Aorta (tissue), 5 donors: ENCODE measurements around the gene SYTL3. TPM values are rescaled to one million over a fixed set of nuclear protein-coding genes. Genes with fewer than 3 reads are reported as not detected.

Experiments
- ATAC-seq: fragments of 200-7000 bp; cut with Tn5 transposase; one replicate; pipeline ENCODE4 v1.9.1; 2022; ENCODE audit warnings: moderate library complexity; ENCODE audit not compliant: low FRiP score
- DNase-seq, 2 donors: peaks; one replicate each; pipeline ENCODE4 v3.0.0-alpha.2; 2020
- H3K27ac ChIP-seq, 2 donors: one replicate each; pipeline ENCODE4 v1.5.1; 2013; ENCODE audit warnings: low read length in 2 of 2, mild to moderate bottlenecking in 2 of 2, moderate library complexity in 2 of 2, control low read depth in 1 of 2, inconsistent platforms in 1 of 2, low read depth in 1 of 2
- H3K27me3 ChIP-seq, 2 donors: one replicate each; pipeline ENCODE4 v1.6.1; 2013; ENCODE audit warnings: control low read depth in 1 of 2, low read length in 1 of 2, mild to moderate bottlenecking in 1 of 2, moderate library complexity in 1 of 2; ENCODE audit not compliant: insufficient read depth in 2 of 2, control insufficient read depth in 1 of 2
- H3K36me3 ChIP-seq, 2 donors: one replicate each; pipeline ENCODE4 v1.6.1; 2013; ENCODE audit warnings: control low read depth in 1 of 2, low read length in 1 of 2, mild to moderate bottlenecking in 1 of 2; ENCODE audit not compliant: insufficient read depth in 2 of 2, control insufficient read depth in 1 of 2
- H3K4me1 ChIP-seq, 2 donors: one replicate each; pipeline ENCODE4 v1.6.1; 2013; ENCODE audit warnings: low read length in 2 of 2, control low read depth in 1 of 2, mild to moderate bottlenecking in 1 of 2, moderate library complexity in 1 of 2; ENCODE audit not compliant: insufficient read depth in 2 of 2, control insufficient read depth in 1 of 2
- H3K4me3 ChIP-seq, 2 donors: one replicate each; pipeline ENCODE4 v1.5.1; 2013; ENCODE audit warnings: low read length in 2 of 2, control low read depth in 1 of 2, mild to moderate bottlenecking in 1 of 2
- H3K9me3 ChIP-seq: one replicate; pipeline ENCODE4 v1.6.1; 2013; ENCODE audit warnings: mild to moderate bottlenecking, low read length; ENCODE audit not compliant: control insufficient read depth
- WGBS, 2 donors: extraction: QIAGEN DNeasy Blood & Tissue Kit; methylation state at CpG; one replicate each; pipeline ENCODE4 v1.1.7; 2013; 5-methylcytosine and 5-hydroxymethylcytosine counted together
- intact Hi-C, 2 donors: fragments of 100-400 bp; cut with DNase I; formaldehyde crosslinking; loops; one replicate each; pipeline versions ENCODE4 v1.14.2 to v1.15.0; 2022
- polyA plus RNA-seq, 2 donors: library from polyadenylated mRNA; stranded (reverse); fragments of 200-250 nt; gene quantifications; one replicate each; pipeline ENCODE4 v1.2.3, GENCODE V29; 2013
- total RNA-seq, 2 donors: library from RNA; stranded (reverse); fragmentation: NEBNext Ultra II Directional; extraction: Animal tissue kit (Norgen Biotek cat#: 25700); gene quantifications; one replicate each; pipeline ENCODE4 v1.2.1, GENCODE V29; 2021
- donor health status: healthy with polysubstance abuse.
- donor health status: Bipolar disorder and iron deficiency.
- donor health status: DM: no; HTN: no; CAD: no.
- donor health status: DM: no; HTN: no; CAD: no.
- donor health status: DM: yes; HTN: yes; CAD: no.

SYTL3 gene
- total and polyA plus RNA-seq, 4 donors, result 0.64 to 4.7 (median 2.4) TPM

- ATAC-seq (no peak), DNase-seq (no peak)
- H3K4me3 ChIP-seq, result no peak overlapping the region
- H3K27me3 ChIP-seq, result no peaks in the 10 kb centered on the region
- intact Hi-C loops, result no loop called here
- no peaks in the 10 kb centered on the region for H3K4me1 ChIP-seq
- H3K27ac ChIP-seq, result no peak overlapping the region
- 76 to 80% methylated on average over 11 of the region's 11 CpGs for WGBS, 2 donors
- H3K9me3 ChIP-seq, result no peaks in the 10 kb centered on the region
- peaks cover 3 to 9% of the 10 kb centered on the region in 2 donors for H3K36me3 ChIP-seq
These were observed 131.3 kb downstream of the SYTL3 start for GRCh38 chr6:158780988-158781691.

DNA sequence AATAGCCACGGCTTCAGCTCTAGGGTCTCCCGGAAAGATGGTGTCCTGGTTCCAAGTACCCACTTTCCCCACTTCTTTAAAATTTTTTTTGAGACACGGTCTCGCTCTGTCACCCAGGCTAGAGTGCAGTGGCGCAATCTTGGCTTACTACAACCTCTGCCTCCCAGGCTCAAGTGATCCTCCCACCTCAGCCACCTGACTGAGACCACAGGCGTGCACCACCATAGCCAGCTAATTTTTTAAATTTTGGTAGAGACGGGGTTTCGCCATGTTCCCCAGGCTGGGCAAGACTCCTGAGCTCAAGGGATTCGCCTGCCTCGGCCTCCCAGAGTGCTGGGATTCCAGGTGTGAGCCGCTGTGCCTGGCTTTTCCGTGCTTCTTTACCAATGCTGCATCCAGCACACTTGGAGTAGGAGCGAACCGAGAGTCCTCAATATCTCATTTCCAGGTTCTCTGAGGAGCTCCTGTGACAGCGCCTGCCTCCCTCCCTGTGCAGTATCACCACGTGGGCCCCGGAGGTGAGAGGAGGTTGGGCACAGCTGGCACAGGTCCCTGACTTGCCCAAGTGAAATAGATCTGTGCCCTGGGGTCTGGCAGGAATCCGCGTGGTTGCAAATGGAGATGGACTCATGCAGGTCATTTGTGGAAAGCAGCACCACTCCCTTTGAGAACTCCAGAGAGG, 132.0 kb downstream of the SYTL3 start:
- intact Hi-C loops, result no loop called here
- DNase-seq, result no peak
- no peak for ATAC-seq
- no peak overlapping the region for H3K27ac ChIP-seq
- H3K9me3 ChIP-seq, result no peaks in the 10 kb centered on the region
- no peak overlapping the region for H3K4me3 ChIP-seq
- H3K4me1 ChIP-seq, result no peaks in the 10 kb centered on the region
- 86 to 91% methylated on average over 19 of the region's 19 CpGs for WGBS, 2 donors
- peaks cover 3 to 9% of the 10 kb centered on the region in 2 donors for H3K36me3 ChIP-seq
- H3K27me3 ChIP-seq, result no peaks in the 10 kb centered on the region

GRCh38 chr6:158782432-158783166, 132.7 kb downstream of the SYTL3 start:
- Histone ChIP-seq H3K9me3 (no peaks in the 10 kb centered on the region), H3K36me3 (peaks cover 6 to 9% of the 10 kb centered on the region in 2 donors), H3K4me3 (no peak overlapping the region), H3K27ac (no peak overlapping the region), H3K4me1 (no peaks in the 10 kb centered on the region), H3K27me3 (no peaks in the 10 kb centered on the region)
- WGBS, 2 donors, result 86 to 88% methylated on average over 11 of the region's 11 CpGs
- DNase-seq (no peak), ATAC-seq (no peak)
- intact Hi-C loops, result no loop called here

- Histone ChIP-seq H3K4me1 (no peaks in the 10 kb centered on the region), H3K27me3 (no peaks in the 10 kb centered on the region), H3K9me3 (no peaks in the 10 kb centered on the region), H3K27ac (no peak overlapping the region), H3K4me3 (no peak overlapping the region), H3K36me3 (peaks cover 6 to 9% of the 10 kb centered on the region in 2 donors)
- no peak for ATAC-seq
- DNase-seq, result no peak
- intact Hi-C loops, result no loop called here
- WGBS, 2 donors, result 73 to 96% methylated on average over 3 to 4 of the region's 4 CpGs
These were observed 133.3 kb downstream of the SYTL3 start for GRCh38 chr6:158783167-158783450.

GRCh38 chr6:158783851-158784250, 134.0 kb downstream of the SYTL3 start:
- H3K36me3 ChIP-seq, result peaks cover 7 to 9% of the 10 kb centered on the region in 2 donors
- no peak overlapping the region for H3K4me3 ChIP-seq
- intact Hi-C loops, result no loop called here
- H3K27me3 ChIP-seq, result no peaks in the 10 kb centered on the region
- ATAC-seq, result no peak
- no peak overlapping the region for H3K27ac ChIP-seq
- no peaks in the 10 kb centered on the region for H3K9me3 ChIP-seq
- DNase-seq, result no peak
- H3K4me1 ChIP-seq, result no peaks in the 10 kb centered on the region
- 94 to 95% methylated on average over 5 of the region's 5 CpGs for WGBS, 2 donors

DNA sequence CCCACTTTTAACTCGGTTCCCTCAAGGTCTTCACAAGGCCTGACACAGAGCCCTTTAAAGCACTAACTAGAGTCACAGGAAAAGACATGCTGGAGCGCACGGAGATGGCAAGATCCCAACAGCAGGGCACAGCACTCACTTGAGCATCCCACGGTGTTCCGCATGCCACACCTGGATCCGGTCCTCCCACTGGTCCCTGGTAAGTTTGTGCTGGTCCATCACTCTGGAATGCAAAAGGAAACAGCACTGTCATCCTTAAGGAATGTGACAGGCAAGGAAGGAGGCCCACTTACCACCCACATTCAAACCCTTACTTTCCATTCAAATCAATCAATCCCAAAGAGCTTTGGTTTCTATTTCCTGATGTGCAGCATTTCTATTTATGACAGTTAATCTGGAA, 134.7 kb downstream of the SYTL3 start:
- no peaks in the 10 kb centered on the region for H3K9me3 ChIP-seq
- ATAC-seq, result no peak
- 67 to 82% methylated on average over 6 of the region's 6 CpGs for WGBS, 2 donors
- no peaks in the 10 kb centered on the region for H3K4me1 ChIP-seq
- peaks cover 7 to 9% of the 10 kb centered on the region in 2 donors for H3K36me3 ChIP-seq
- H3K27me3 ChIP-seq, result no peaks in the 10 kb centered on the region
- H3K27ac ChIP-seq, result no peak overlapping the region
- H3K4me3 ChIP-seq, result no peak overlapping the region
- intact Hi-C loops, result no loop called here
- DNase-seq, result no peak

DNA sequence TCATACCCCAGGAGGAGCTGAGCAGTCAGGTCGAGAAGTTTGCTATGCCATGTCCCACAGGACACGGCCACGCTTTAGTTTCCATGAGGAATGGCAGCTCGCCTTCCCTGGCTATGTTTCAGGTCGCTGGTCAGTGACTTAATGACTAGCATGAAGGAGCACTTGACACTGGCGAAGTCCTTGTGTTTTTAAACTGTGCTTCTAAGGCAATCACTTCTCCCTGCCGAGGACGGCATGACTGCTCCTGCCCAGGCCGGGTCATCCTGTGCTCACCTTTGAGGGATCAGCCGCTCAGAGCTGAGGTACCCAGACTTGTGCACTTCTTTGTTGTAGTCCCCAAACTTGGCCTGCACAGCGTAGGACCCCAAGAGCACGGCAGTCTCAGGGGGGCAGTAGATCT, 135.2 kb downstream of the SYTL3 start:
- WGBS, 2 donors, result 86 to 91% methylated on average over 12 of the region's 12 CpGs
- Histone ChIP-seq H3K9me3 (no peaks in the 10 kb centered on the region), H3K36me3 (peaks cover 7 to 9% of the 10 kb centered on the region in 2 donors)

GRCh38 chr6:158786645-158787304, 136.9 kb downstream of the SYTL3 start:
- ATAC-seq (no peak), DNase-seq (no peak)
- H3K4me1 ChIP-seq, result no peaks in the 10 kb centered on the region
- no peaks in the 10 kb centered on the region for H3K9me3 ChIP-seq
- intact Hi-C loops, result no loop called here
- H3K27ac ChIP-seq, result no peak overlapping the region
- no peak overlapping the region for H3K4me3 ChIP-seq
- peaks cover 7 to 9% of the 10 kb centered on the region in 2 donors for H3K36me3 ChIP-seq
- 90 to 95% methylated on average over 6 of the region's 6 CpGs for WGBS, 2 donors
- H3K27me3 ChIP-seq, result no peaks in the 10 kb centered on the region

More for the DNA sequence above, 135.2 kb downstream of the SYTL3 start:
- intact Hi-C loops, result no loop called here
- Histone ChIP-seq H3K4me1 (no peaks in the 10 kb centered on the region), H3K27ac (no peak overlapping the region), H3K4me3 (no peak overlapping the region), H3K27me3 (no peaks in the 10 kb centered on the region)
- no peak for DNase-seq
- ATAC-seq, result no peak
